GM12873 (cell line): ENCODE data around the gene TLDC2.
A peak's percentile ranks its signal among the peaks of the same experiment; 100 is the strongest.

Experiments
- CTCF ChIP-seq: IDR thresholded peaks from 2 replicates; pipeline ENCODE4 v1.5.1; 2012; ENCODE audit warnings: low read depth, mild to moderate bottlenecking, moderate library complexity, low read length, control low read depth; ENCODE audit not compliant: insufficient read depth; ENCODE audit errors: missing control alignments

The TLDC2 gene

GRCh38 chr20:36875702-36876472 is at the start of gene TLDC2:
TLDC2 (plus strand) TSS chr20:36876138; CDS start chr20:36876175, 37 bp downstream.
- no peak for TF ChIP-seq CTCF

GRCh38 chr20:36826554-36827244 is 49.2 kb upstream of the TLDC2 start:
- no peak for TF ChIP-seq CTCF

GRCh38 chr20:36827541-36828279 is 48.2 kb upstream of the TLDC2 start:
- TF ChIP-seq CTCF, result no peak

- TF ChIP-seq CTCF, result peak; percentile 44
Measured at GRCh38 chr20:36830791-36831691, 44.9 kb upstream of the TLDC2 start.

- no peak for TF ChIP-seq CTCF
Measured at GRCh38 chr20:36832791-36833190, 43.1 kb upstream of the TLDC2 start.

- TF ChIP-seq CTCF, result no peak
Measured at GRCh38 chr20:36833275-36834020, 42.5 kb upstream of the TLDC2 start.
